GM19025 (cell line): ENCODE data around the gene EIF4A3.

ENCODE experiments used
- ATAC-seq: cut with Tn5 transposase; IDR thresholded peaks from one replicate; pipeline ENCODE4 v1.9.1; 2021; ENCODE audit warnings: mild to moderate bottlenecking, low read depth, moderate library complexity; ENCODE audit not compliant: unreplicated experiment

EIF4A3 gene

GRCh38 chr17:80116276-80116920, 30.5 kb downstream of the EIF4A3 start:
- no peak for ATAC-seq

GRCh38 chr17:80115159-80115558, 31.8 kb downstream of the EIF4A3 start:
- no peak for ATAC-seq

DNA sequence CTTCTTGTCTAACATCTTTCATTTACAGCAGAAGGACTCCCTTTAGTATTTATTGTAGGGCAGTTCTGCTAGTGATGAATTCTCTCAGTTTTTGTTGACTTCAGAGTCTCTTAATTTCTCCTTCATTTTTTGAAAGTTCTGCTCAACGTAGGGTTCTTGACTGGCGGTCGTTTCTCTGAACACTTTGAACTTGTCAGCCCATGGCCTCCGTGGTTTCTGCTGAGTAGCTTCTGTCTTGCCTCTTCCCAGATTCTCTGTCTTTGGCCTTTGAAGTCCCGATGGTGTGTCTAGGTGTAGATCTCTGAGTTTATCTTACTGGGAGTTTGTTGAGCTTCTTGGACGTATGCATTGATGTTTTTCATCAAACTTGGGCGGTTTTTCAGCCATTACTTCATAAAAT, 32.2 kb downstream of the EIF4A3 start:
- ATAC-seq: no peak

DNA sequence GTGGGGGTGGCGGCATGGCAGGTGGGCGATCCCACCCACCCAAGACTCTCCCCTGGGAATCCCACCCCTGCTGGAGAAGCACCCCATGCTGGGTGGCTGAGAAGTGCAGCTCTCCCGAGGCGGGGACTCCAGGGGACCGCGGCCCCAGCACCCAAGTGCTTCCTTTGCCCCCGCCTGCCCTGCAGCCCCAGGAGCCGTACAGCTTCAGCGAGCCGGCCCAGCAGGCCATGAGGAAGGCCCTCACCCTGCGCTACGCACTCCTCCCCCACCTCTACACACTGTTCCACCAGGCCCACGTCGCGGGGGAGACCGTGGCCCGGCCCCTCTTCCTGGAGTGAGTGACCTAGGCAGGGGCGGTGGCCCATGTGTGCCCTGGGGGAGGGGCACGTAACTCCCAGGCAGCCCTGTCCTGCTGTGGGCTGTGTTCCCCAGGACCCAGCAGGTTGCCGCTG, 33.9 kb downstream of the EIF4A3 start:
- ATAC-seq: no peak

- ATAC-seq: no peak
Observed at GRCh38 chr17:80112471-80113032, 34.4 kb downstream of the EIF4A3 start.

DNA sequence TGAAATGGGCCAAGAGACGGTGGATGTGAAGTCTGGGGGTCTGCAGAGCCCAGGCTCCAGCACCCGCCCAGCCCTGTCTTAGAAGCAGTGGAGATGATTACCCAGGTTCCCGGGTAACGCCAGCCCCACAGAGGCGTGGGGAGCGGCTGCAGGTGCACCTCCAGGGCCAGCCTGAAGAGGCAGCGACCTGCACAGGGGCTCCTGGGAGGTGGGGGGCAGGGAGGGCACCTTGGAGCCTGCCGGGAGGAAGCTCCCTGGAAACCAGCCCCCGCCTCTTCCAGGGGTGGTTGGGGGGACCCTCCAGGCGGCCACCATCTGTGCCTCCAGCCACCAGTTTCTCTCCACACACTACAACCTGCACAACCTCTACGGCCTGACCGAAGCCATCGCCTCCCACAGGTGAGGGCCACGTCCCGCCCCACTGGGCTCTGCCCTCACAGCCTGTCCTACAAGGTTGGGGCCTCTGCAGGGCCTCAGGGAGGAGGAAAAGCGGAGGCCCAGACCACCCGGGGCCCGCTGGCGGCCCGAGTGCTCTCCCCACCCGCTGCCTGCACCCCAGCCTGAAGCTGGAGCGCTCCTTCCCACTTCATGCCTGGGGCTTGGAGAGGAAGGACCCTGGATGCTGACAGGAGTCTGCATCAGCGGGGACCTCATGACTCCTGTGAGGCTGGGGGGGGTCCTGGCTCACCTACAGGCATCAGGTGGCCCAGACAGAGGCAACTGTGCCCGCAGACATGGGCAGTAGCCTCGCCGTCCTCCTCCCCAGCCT, 35.0 kb downstream of the EIF4A3 start:
- no peak for ATAC-seq

- no peak for ATAC-seq
Observed at GRCh38 chr17:80110927-80111701, 35.8 kb downstream of the EIF4A3 start.

DNA sequence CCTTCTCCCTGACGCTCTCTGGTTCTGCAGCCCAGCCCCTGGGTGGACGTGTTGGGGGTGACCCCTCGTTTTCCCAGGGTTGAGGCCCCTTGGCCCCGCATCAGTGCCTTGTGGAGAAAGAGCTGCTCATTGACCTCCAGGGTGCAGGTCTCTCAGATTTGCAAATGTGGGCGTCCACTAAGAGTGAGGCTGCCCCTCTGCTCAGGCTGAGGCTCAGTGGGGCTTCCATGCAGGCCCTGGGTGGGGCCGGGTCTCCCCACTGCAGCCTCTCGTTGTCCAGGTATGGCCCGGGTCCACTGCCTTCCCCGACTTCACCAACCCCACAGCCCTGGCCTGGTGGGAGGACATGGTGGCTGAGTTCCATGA, 36.5 kb downstream of the EIF4A3 start:
- no peak for ATAC-seq

GRCh38 chr17:80109713-80110446, 37.0 kb downstream of the EIF4A3 start:
- ATAC-seq: no peak

GRCh38 chr17:80109066-80109660, 37.8 kb downstream of the EIF4A3 start:
- no peak for ATAC-seq

- ATAC-seq: no peak
Observed at GRCh38 chr17:80108036-80108971, 38.6 kb downstream of the EIF4A3 start.

GRCh38 chr17:80107231-80108021, 39.5 kb downstream of the EIF4A3 start:
- ATAC-seq: no peak

- no peak for ATAC-seq
Observed at GRCh38 chr17:80106751-80107150, 40.2 kb downstream of the EIF4A3 start.

GRCh38 chr17:80106176-80106575, 40.8 kb downstream of the EIF4A3 start:
- no peak for ATAC-seq

- ATAC-seq: no peak
Observed at GRCh38 chr17:80105762-80106161, 41.2 kb downstream of the EIF4A3 start.

DNA sequence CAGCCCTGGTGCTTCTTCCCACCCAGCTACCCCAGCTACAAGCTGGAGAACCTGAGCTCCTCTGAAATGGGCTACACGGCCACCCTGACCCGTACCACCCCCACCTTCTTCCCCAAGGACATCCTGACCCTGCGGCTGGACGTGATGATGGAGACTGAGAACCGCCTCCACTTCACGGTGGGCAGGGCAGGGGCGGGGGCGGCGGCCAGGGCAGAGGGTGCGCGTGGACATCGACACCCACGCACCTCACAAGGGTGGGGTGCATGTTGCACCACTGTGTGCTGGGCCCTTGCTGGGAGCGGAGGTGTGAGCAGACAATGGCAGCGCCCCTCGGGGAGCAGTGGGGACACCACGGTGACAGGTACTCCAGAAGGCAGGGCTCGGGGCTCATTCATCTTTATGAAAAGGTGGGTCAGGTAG, 42.0 kb downstream of the EIF4A3 start:
- no peak for ATAC-seq

DNA sequence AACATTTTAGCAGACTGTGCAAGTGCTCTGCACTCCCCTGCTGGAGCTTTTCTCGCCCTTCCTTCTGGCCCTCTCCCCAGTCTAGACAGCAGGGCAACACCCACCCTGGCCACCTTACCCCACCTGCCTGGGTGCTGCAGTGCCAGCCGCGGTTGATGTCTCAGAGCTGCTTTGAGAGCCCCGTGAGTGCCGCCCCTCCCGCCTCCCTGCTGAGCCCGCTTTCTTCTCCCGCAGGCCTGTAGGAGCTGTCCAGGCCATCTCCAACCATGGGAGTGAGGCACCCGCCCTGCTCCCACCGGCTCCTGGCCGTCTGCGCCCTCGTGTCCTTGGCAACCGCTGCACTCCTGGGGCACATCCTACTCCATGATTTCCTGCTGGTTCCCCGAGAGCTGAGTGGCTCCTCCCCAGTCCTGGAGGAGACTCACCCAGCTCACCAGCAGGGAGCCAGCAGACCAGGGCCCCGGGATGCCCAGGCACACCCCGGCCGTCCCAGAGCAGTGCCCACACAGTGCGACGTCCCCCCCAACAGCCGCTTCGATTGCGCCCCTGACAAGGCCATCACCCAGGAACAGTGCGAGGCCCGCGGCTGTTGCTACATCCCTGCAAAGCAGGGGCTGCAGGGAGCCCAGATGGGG, 42.5 kb downstream of the EIF4A3 start:
- no peak for ATAC-seq
